Neural progenitor cell (in vitro differentiated cells): ENCODE measurements around the gene ATP6V1E1. TPM values are rescaled to one million over a fixed set of nuclear protein-coding genes. Genes with fewer than 3 reads are reported as not detected.

ENCODE experiments used
- DNase-seq: peaks from one replicate; pipeline ENCODE4 v3.0.0-alpha.2; 2016; ENCODE audit warnings: low spot score
- H2AFZ ChIP-seq: fragments of 200-600 bp; sonication (generic); replicated peaks from 2 replicates; pipeline ENCODE4 v1.6.1; 2016; ENCODE audit warnings: antibody characterized with exemption
- H3F3A ChIP-seq: fragments of 200-600 bp; sonication (generic); 2 replicates; pipeline ENCODE4 v1.6.1; 2016; ENCODE audit warnings: antibody characterized with exemption, low read depth
- H3K27ac ChIP-seq: fragments of 200-600 bp; sonication (generic); 2 replicates; pipeline ENCODE4 v1.5.1; 2016; ENCODE audit warnings: mild to moderate bottlenecking
- H3K27me3 ChIP-seq: fragments of 200-600 bp; sonication (generic); 2 replicates; pipeline ENCODE4 v1.6.1; 2016; ENCODE audit warnings: mild to moderate bottlenecking, moderate library complexity
- H3K36me3 ChIP-seq: fragments of 200-600 bp; sonication (generic); 2 replicates; pipeline ENCODE4 v1.5.1; 2016
- H3K4me1 ChIP-seq: fragments of 200-600 bp; sonication (generic); 2 replicates; pipeline ENCODE4 v1.6.1; 2016; ENCODE audit warnings: mixed run types
- H3K4me2 ChIP-seq: fragments of 200-600 bp; sonication (generic); 2 replicates; pipeline ENCODE4 v1.6.1; 2016
- H3K4me3 ChIP-seq: fragments of 200-600 bp; sonication (generic); 2 replicates; pipeline ENCODE4 v1.5.1; 2016
- H3K79me2 ChIP-seq: fragments of 200-600 bp; sonication (generic); 2 replicates; pipeline ENCODE4 v1.6.1; 2016; ENCODE audit warnings: low read depth
- H3K9ac ChIP-seq: fragments of 200-600 bp; sonication (generic); 2 replicates; pipeline ENCODE4 v1.6.1; 2016
- H3K9me3 ChIP-seq: fragments of 200-600 bp; sonication (generic); 2 replicates; pipeline ENCODE4 v1.5.1; 2016; ENCODE audit warnings: low read depth
- H4K20me1 ChIP-seq: fragments of 200-600 bp; sonication (generic); 2 replicates; pipeline ENCODE4 v1.6.1; 2016; ENCODE audit warnings: low read depth
- H3K27ac Mint-ChIP-seq: 3 replicates; pipeline ENCODE4 v1.8.0; 2021; ENCODE audit warnings: mixed read lengths
- H3K27me3 Mint-ChIP-seq: 2 replicates; pipeline ENCODE4 v1.8.0; 2022; ENCODE audit warnings: low read depth, mild to moderate bottlenecking, inconsistent platforms, moderate library complexity, mixed read lengths; ENCODE audit not compliant: insufficient read depth
- H3K36me3 Mint-ChIP-seq: 3 replicates; pipeline ENCODE4 v1.8.0; 2021; ENCODE audit warnings: mixed read lengths
- H3K4me1 Mint-ChIP-seq: 3 replicates; pipeline ENCODE4 v1.8.0; 2021; ENCODE audit warnings: mixed read lengths
- H3K4me3 Mint-ChIP-seq: 3 replicates; pipeline ENCODE4 v1.8.0; 2021; ENCODE audit warnings: mild to moderate bottlenecking, moderate library complexity, mixed read lengths
- H3K9me3 Mint-ChIP-seq: 3 replicates; pipeline ENCODE4 v1.8.0; 2020; ENCODE audit warnings: mixed read lengths
- EZH2 ChIP-seq: fragments of 200-600 bp; sonication (generic); IDR thresholded peaks from 2 replicates; pipeline ENCODE4 v1.6.1; 2017; ENCODE audit warnings: antibody characterized with exemption, mild to moderate bottlenecking, moderate library complexity
- EZH2phosphoT487 ChIP-seq: fragments of 200-600 bp; sonication (generic); IDR thresholded peaks from 2 replicates; pipeline ENCODE4 v1.6.1; 2017; ENCODE audit warnings: antibody characterized with exemption
- total RNA-seq: library from RNA; depleted of rRNA; stranded (reverse); fragments of >200 nt; gene quantifications from 2 replicates; pipeline ENCODE4 v1.2.3, GENCODE V29; 2015; ENCODE audit warnings: low replicate concordance
- TF ChIP-seq, protein P1 (sequence below): fragments of 200-600 bp; sonication (generic); IDR thresholded peaks from 2 replicates; pipeline ENCODE4 v1.5.1; 2017; ENCODE audit warnings: antibody characterized with exemption, mild to moderate bottlenecking

ATP6V1E1 gene
- total RNA-seq, 1 donor from 2014 or later, result 87.1 TPM

DNA sequence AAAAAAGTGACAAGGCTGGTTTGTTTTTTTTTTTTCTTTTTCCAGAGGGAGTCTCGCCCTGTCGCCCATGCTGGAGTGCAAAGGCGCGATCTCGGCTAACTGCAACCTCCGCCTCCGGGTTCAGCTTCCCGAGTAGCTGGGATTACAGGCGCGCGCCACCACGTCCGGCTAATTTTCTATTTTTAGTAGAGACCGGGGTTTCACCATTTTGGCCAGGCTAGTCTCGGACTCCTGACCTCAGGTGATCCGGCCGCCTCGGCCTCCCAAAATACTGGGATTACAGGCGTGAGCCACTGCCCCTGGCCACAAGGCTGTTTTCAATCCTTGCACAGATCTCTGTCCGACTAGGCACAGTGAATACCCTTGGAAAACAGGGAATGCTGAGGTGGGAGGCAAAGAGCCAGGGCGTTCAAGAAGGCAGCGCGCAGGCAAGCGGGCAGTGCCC lies 566 bp downstream of the ATP6V1E1 start:
- Histone ChIP-seq H3K27me3 (no peaks in the 10 kb centered on the region), H3K4me1 (peaks cover 5% of the 10 kb centered on the region), H3F3A (peaks cover 9% of the 10 kb centered on the region), H3K27ac (peak overlapping the region; percentile 7), H3K4me3 (peak overlapping the region; percentile 95), H3K9me3 (no peaks in the 10 kb centered on the region), H3K4me2 (peak overlapping the region; percentile 80), H3K36me3 (no peaks in the 10 kb centered on the region), H2AFZ (no peak overlapping the region), H3K79me2 (peaks cover 67% of the 10 kb centered on the region), H3K9ac (peak overlapping the region; percentile 95), H4K20me1 (peaks cover 24% of the 10 kb centered on the region)
- no peak for DNase-seq
- H3K36me3 Mint-ChIP-seq, result no peaks in the 10 kb centered on the region
- H3K27me3 Mint-ChIP-seq, result peaks cover 3% of the 10 kb centered on the region
- H3K27ac Mint-ChIP-seq, result peak overlapping the region; percentile 87
- H3K9me3 Mint-ChIP-seq, result no peaks in the 10 kb centered on the region
- TF ChIP-seq, protein P1, sequence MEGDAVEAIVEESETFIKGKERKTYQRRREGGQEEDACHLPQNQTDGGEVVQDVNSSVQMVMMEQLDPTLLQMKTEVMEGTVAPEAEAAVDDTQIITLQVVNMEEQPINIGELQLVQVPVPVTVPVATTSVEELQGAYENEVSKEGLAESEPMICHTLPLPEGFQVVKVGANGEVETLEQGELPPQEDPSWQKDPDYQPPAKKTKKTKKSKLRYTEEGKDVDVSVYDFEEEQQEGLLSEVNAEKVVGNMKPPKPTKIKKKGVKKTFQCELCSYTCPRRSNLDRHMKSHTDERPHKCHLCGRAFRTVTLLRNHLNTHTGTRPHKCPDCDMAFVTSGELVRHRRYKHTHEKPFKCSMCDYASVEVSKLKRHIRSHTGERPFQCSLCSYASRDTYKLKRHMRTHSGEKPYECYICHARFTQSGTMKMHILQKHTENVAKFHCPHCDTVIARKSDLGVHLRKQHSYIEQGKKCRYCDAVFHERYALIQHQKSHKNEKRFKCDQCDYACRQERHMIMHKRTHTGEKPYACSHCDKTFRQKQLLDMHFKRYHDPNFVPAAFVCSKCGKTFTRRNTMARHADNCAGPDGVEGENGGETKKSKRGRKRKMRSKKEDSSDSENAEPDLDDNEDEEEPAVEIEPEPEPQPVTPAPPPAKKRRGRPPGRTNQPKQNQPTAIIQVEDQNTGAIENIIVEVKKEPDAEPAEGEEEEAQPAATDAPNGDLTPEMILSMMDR, result no peak
- peak overlapping the region; percentile 98 for H3K4me3 Mint-ChIP-seq
- no peaks in the 10 kb centered on the region for H3K4me1 Mint-ChIP-seq

DNA sequence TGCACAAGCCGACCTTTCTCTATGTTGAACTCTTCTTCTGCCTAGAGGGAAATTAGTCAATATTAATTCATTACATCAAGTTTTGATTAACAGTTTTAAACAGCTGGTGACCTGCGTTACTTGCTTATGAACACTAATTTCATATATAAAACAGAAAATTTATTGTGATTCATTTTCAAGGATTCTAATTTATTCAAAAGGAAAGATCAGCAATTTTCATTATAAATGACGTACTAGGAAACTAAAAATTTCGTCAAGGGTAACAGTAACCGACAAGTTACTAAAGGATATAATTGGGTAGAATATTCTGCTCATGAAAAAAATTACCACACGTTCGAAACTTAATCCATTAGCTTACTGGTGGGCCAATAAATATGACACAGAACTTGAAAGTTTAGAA lies 15.3 kb downstream of the ATP6V1E1 start:
- no peak overlapping the region for H3K27ac Mint-ChIP-seq
- no peak overlapping the region for H2AFZ ChIP-seq
- H3K4me3 ChIP-seq, result no peak overlapping the region
- H3K27me3 Mint-ChIP-seq, result no peaks in the 10 kb centered on the region
- H4K20me1 ChIP-seq, result no peaks in the 10 kb centered on the region
- H3K9me3 ChIP-seq, result no peaks in the 10 kb centered on the region
- H3K4me1 ChIP-seq, result no peaks in the 10 kb centered on the region
- TF ChIP-seq, protein P1, result no peak
- TF ChIP-seq EZH2, result no peak
- no peak for TF ChIP-seq EZH2phosphoT487
- no peak for DNase-seq
- H3K4me1 Mint-ChIP-seq, result no peaks in the 10 kb centered on the region
- H3K4me2 ChIP-seq, result no peak overlapping the region
- H3K9ac ChIP-seq, result no peak overlapping the region
- peaks cover 16% of the 10 kb centered on the region for H3K36me3 ChIP-seq
- no peak overlapping the region for H3K4me3 Mint-ChIP-seq
- no peaks in the 10 kb centered on the region for H3K79me2 ChIP-seq
- no peaks in the 10 kb centered on the region for H3K9me3 Mint-ChIP-seq
- H3K27ac ChIP-seq, result no peak overlapping the region
- H3K27me3 ChIP-seq, result no peaks in the 10 kb centered on the region
- H3K36me3 Mint-ChIP-seq, result peaks cover 18% of the 10 kb centered on the region
- H3F3A ChIP-seq, result peaks cover 2% of the 10 kb centered on the region

DNA sequence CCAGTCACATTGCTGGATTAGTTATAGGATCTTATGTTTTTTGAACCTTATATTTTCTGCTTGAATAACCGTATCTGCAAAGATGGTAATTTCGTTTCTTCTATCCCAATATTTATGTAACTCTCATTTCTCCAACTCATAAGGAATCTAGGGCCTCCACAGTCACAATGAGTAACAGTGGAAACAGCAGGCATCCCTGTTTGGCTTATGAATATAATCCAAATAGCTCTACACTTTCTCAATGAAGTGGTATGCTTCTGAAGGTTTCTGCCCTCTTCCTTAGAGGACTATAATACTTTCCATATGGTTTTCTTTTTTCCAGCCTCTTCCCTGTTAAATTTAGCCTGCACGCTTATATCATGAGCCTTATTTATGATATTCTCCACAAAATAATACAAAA lies 16.5 kb downstream of the ATP6V1E1 start:
- Histone ChIP-seq H3K27ac (no peak overlapping the region), H3K4me3 (no peak overlapping the region), H3K9ac (peak overlapping the region; percentile 27), H3K4me1 (no peaks in the 10 kb centered on the region), H4K20me1 (no peaks in the 10 kb centered on the region), H2AFZ (no peak overlapping the region), H3K9me3 (no peaks in the 10 kb centered on the region), H3K79me2 (no peaks in the 10 kb centered on the region), H3F3A (peaks cover 2% of the 10 kb centered on the region), H3K27me3 (no peaks in the 10 kb centered on the region), H3K36me3 (peaks cover 16% of the 10 kb centered on the region), H3K4me2 (no peak overlapping the region)
- Mint-ChIP-seq H3K27me3 (no peaks in the 10 kb centered on the region), H3K4me1 (no peaks in the 10 kb centered on the region), H3K4me3 (no peak overlapping the region), H3K27ac (no peak overlapping the region), H3K9me3 (no peaks in the 10 kb centered on the region), H3K36me3 (peaks cover 15% of the 10 kb centered on the region)
- no peak for DNase-seq
- TF ChIP-seq EZH2phosphoT487, result no peak
- TF ChIP-seq, protein P1, result no peak
- no peak for TF ChIP-seq EZH2
